H1 (cell line): Measurements from ENCODE around the gene ERVFRD-1.

Experiments
- BACH1 ChIP-seq: IDR thresholded peaks from 2 replicates; pipeline ENCODE4 v1.6.1; 2012; ENCODE audit warnings: low read length, improper control_type of control experiment
- CBX5 ChIP-seq: fragments of 300-800, 300-1000 bp; sonication (generic); IDR thresholded peaks from 2 replicates; pipeline ENCODE4 v1.7.1; 2016; ENCODE audit warnings: antibody characterized with exemption, low read length, low read depth
- CHD1 ChIP-seq: IDR thresholded peaks from 2 replicates; pipeline ENCODE4 v1.6.1; 2012; ENCODE audit warnings: low read depth, low read length, improper control_type of control experiment
- CHD2 ChIP-seq: IDR thresholded peaks from 2 replicates; pipeline ENCODE4 v1.6.1; 2012; ENCODE audit warnings: low read length, improper control_type of control experiment
- EP300 ChIP-seq, 2 experiments: IDR thresholded peaks; 1 replicate in 1 of 2; 2 replicates in 1 of 2; pipeline ENCODE4 v1.6.1; 2011 to 2012; ENCODE audit warnings: low read depth in 2 of 2, low read length in 2 of 2, mild to moderate bottlenecking in 2 of 2, borderline replicate concordance in 1 of 2, inconsistent platforms in 1 of 2, moderate library complexity in 1 of 2
- EZH2 ChIP-seq: fragments of 200-600 bp; sonication (generic); IDR thresholded peaks from 2 replicates; pipeline ENCODE4 v1.7.1; 2012; ENCODE audit warnings: low read depth, mild to moderate bottlenecking, moderate library complexity, low read length, inconsistent platforms; ENCODE audit not compliant: severe bottlenecking
- GTF2F1 ChIP-seq: IDR thresholded peaks from 2 replicates; pipeline ENCODE4 v1.6.1; 2012; ENCODE audit warnings: low read depth, low read length, improper control_type of control experiment, borderline replicate concordance
- NANOG ChIP-seq: IDR thresholded peaks from 2 replicates; pipeline ENCODE4 v1.6.1; 2011; ENCODE audit warnings: low read length, low read depth, mild to moderate bottlenecking, inconsistent platforms; ENCODE audit not compliant: insufficient read depth, poor library complexity, severe bottlenecking
- POLR2A ChIP-seq, 2 experiments: IDR thresholded peaks; 1 replicate in 1 of 2; 2 replicates in 1 of 2; pipeline ENCODE4 v1.6.1; 2011; ENCODE audit warnings: low read depth in 2 of 2, low read length in 2 of 2, mild to moderate bottlenecking in 2 of 2; ENCODE audit errors: control extremely low read depth in 1 of 2
- RFX5 ChIP-seq: IDR thresholded peaks from 2 replicates; pipeline ENCODE4 v1.6.1; 2011; ENCODE audit warnings: low read depth, low read length, improper control_type of control experiment, borderline replicate concordance
- YY1 ChIP-seq: IDR thresholded peaks from 2 replicates; pipeline ENCODE4 v1.6.1; 2011; ENCODE audit warnings: low read depth, mild to moderate bottlenecking, low read length
- TF ChIP-seq, protein P1 (sequence below), 3 experiments: IDR thresholded peaks; 1 replicate in 2 of 3; 2 replicates in 1 of 3; pipeline versions ENCODE4 v1.5.1 to v1.6.1; 2011; ENCODE audit warnings: low read length in 3 of 3, mild to moderate bottlenecking in 3 of 3, inconsistent platforms in 2 of 3, low read depth in 1 of 3, moderate library complexity in 1 of 3; ENCODE audit not compliant: insufficient read depth in 1 of 3; ENCODE audit errors: control extremely low read depth in 1 of 3
- TF ChIP-seq, protein P2 (sequence below): IDR thresholded peaks from 2 replicates; pipeline ENCODE4 v1.6.1; 2012; ENCODE audit warnings: low read length, inconsistent platforms
- TF ChIP-seq, protein P3 (sequence below): IDR thresholded peaks from 2 replicates; pipeline ENCODE4 v1.6.1; 2011; ENCODE audit warnings: low read depth, mild to moderate bottlenecking, low read length; ENCODE audit not compliant: insufficient read depth

DNA sequence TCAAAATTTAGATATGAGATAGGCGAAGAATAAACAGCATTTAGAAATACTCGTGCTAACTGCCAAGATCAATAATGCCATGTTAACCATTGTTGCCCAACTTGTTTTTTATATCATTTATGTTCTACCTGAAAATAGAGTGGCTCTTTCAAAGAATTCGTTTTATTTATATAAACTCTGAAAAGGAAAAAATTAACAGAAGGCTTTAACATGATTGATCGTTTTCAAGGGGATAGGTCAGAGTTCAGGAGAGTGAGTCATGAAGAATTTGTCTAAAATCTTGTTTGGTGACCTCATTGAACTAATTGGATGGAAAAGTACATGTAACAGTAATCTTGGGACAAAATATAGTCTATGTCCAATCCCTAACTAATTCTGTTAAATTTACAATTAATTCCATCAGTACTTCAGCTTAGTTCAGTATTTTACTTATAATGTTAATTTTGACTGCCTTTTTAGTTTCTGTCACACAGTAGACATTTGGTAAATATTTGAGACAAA is 56.3 kb downstream of the ERVFRD-1 start:
- TF ChIP-seq CHD2 (no peak), RFX5 (no peak), POLR2A (IDR thresholded peaks at IDR 0.05; ENCODE audit: control extremely low read depth in 1 of 2, low read depth in 2 of 2, low read length in 2 of 2) (no peak), YY1 (no peak), BACH1 (no peak), CHD1 (no peak), EP300 (IDR thresholded peaks at IDR 0.05; ENCODE audit: borderline replicate concordance in 1 of 2, low read depth in 2 of 2, low read length in 2 of 2) (no peak), EZH2 (no peak), GTF2F1 (no peak), CBX5 (no peak), NANOG (no peak)
- TF ChIP-seq, protein P1, sequence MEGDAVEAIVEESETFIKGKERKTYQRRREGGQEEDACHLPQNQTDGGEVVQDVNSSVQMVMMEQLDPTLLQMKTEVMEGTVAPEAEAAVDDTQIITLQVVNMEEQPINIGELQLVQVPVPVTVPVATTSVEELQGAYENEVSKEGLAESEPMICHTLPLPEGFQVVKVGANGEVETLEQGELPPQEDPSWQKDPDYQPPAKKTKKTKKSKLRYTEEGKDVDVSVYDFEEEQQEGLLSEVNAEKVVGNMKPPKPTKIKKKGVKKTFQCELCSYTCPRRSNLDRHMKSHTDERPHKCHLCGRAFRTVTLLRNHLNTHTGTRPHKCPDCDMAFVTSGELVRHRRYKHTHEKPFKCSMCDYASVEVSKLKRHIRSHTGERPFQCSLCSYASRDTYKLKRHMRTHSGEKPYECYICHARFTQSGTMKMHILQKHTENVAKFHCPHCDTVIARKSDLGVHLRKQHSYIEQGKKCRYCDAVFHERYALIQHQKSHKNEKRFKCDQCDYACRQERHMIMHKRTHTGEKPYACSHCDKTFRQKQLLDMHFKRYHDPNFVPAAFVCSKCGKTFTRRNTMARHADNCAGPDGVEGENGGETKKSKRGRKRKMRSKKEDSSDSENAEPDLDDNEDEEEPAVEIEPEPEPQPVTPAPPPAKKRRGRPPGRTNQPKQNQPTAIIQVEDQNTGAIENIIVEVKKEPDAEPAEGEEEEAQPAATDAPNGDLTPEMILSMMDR (IDR thresholded peaks at IDR 0.05; ENCODE audit: control extremely low read depth in 1 of 3, insufficient read depth in 1 of 3, low read depth in 1 of 3, low read length in 3 of 3): no peak
- TF ChIP-seq, protein P2, sequence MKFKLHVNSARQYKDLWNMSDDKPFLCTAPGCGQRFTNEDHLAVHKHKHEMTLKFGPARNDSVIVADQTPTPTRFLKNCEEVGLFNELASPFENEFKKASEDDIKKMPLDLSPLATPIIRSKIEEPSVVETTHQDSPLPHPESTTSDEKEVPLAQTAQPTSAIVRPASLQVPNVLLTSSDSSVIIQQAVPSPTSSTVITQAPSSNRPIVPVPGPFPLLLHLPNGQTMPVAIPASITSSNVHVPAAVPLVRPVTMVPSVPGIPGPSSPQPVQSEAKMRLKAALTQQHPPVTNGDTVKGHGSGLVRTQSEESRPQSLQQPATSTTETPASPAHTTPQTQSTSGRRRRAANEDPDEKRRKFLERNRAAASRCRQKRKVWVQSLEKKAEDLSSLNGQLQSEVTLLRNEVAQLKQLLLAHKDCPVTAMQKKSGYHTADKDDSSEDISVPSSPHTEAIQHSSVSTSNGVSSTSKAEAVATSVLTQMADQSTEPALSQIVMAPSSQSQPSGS: no peak
- TF ChIP-seq, protein P3, sequence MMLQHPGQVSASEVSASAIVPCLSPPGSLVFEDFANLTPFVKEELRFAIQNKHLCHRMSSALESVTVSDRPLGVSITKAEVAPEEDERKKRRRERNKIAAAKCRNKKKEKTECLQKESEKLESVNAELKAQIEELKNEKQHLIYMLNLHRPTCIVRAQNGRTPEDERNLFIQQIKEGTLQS: no peak
